Stomach (tissue), 9 donors: ENCODE measurements around the gene ARL13B. TPM values are rescaled to one million over a fixed set of nuclear protein-coding genes. Genes with fewer than 3 reads are reported as not detected.

Source experiments
- DNase-seq, 2 donors: peaks; one replicate each; pipeline versions ENCODE4 v3.0.0 to v3.0.0-alpha.2; 2013 to 2019
- H3K27ac ChIP-seq, 5 donors: fragments of 200-600 bp in 4 of 5; sonication (generic) in 4 of 5; one replicate each; pipeline ENCODE4 v1.5.1; 2013 to 2019; ENCODE audit warnings: mild to moderate bottlenecking in 1 of 5, moderate library complexity in 1 of 5
- H3K27me3 ChIP-seq, 3 donors: fragments of 200-600 bp; sonication (generic); one replicate each; pipeline ENCODE4 v1.5.1; 2017 to 2019; ENCODE audit warnings: mixed run types in 1 of 3
- H3K36me3 ChIP-seq, 4 donors: fragments of 200-600 bp; sonication (generic); 1 replicate in 3 of 4; 2 replicates in 1 of 4; pipeline ENCODE4 v1.5.1; 2016 to 2019
- H3K4me1 ChIP-seq, 4 donors: fragments of 200-600 bp; sonication (generic); one replicate each; pipeline ENCODE4 v1.5.1; 2016 to 2019
- H3K4me3 ChIP-seq, 4 donors: fragments of 200-600 bp; sonication (generic) in 3 of 4; one replicate each; pipeline ENCODE4 v1.5.1; 2016 to 2019; ENCODE audit warnings: mild to moderate bottlenecking in 1 of 4
- H3K9me3 ChIP-seq, 4 donors: fragments of 200-600 bp; sonication (generic); one replicate each; pipeline ENCODE4 v1.5.1; 2016 to 2019
- CTCF ChIP-seq, 7 experiments: fragments of 450-650 bp in 4 of 7; fragments of 200-600 bp in 3 of 7; sonication (generic) in 3 of 7; IDR thresholded peaks; one replicate each; pipeline ENCODE4 v1.5.1; 2016 to 2019; ENCODE audit warnings: antibody characterized with exemption in 7 of 7, control low read depth in 2 of 7, mild to moderate bottlenecking in 1 of 7
- EP300 ChIP-seq: sonication (generic); formaldehyde crosslinking; IDR thresholded peaks from one replicate; pipeline ENCODE4 v1.6.1; 2017; ENCODE audit warnings: antibody characterized with exemption
- POLR2A ChIP-seq, 4 donors: fragments of 450-650 bp; IDR thresholded peaks; one replicate each; pipeline ENCODE4 v1.6.1; 2016; ENCODE audit warnings: antibody characterized with exemption in 4 of 4, control low read depth in 2 of 4, mild to moderate bottlenecking in 1 of 4, moderate library complexity in 1 of 4
- POLR2AphosphoS5 ChIP-seq, 3 donors: sonication (generic); formaldehyde crosslinking; IDR thresholded peaks; one replicate each; pipeline ENCODE4 v1.6.1; 2016; ENCODE audit warnings: antibody characterized with exemption in 3 of 3
- WGBS, 5 donors: extraction: QIAGEN DNeasy Blood & Tissue Kit in 3 of 5; methylation state at CpG; one replicate each; pipeline versions ENCODE4 v1.1.5 to v1.1.7; 2013 to 2018; 5-methylcytosine and 5-hydroxymethylcytosine counted together
- intact Hi-C: fragments of 100-400 bp; cut with DNase I; formaldehyde crosslinking; loops from one replicate; pipeline ENCODE4 v1.15.1; 2023; ENCODE audit warnings: low total_unique reads
- polyA plus RNA-seq, 3 donors: library from polyadenylated mRNA; stranded (reverse); fragments of 200-250 nt; gene quantifications; one replicate each; pipeline ENCODE4 v1.2.3, GENCODE V29; 2013
- total RNA-seq, 5 donors: library from RNA; depleted of rRNA; stranded (reverse); fragments of >200 nt; gene quantifications; one replicate each; pipeline versions ENCODE4 v1.1.0 to v1.2.3, GENCODE V29; 2014 to 2016
- donor health status: healthy with polysubstance abuse.
- donor health status: Bipolar disorder and iron deficiency.
- donor health status: healthy.

ARL13B gene
- total and polyA plus RNA-seq, 8 donors: 0.45 to 23.2 (median 4.1) TPM

- TF ChIP-seq CTCF (IDR thresholded peaks at IDR 0.05): no peak
- intact Hi-C loops: no loop called here
- no peak for DNase-seq
- 83 to 92% (median 88%) methylated on average over 1 of the region's 1 CpG for WGBS, 5 donors
- H3K9me3 ChIP-seq: no peaks in the 10 kb centered on the region
- peaks cover 21 to 80% (median 75%) of the 10 kb centered on the region in 4 donors for H3K36me3 ChIP-seq
- H3K4me3 ChIP-seq: no peak overlapping the region
- no peaks in the 10 kb centered on the region for H3K4me1 ChIP-seq
- H3K27ac ChIP-seq: no peak overlapping the region
- H3K27me3 ChIP-seq: no peaks in the 10 kb centered on the region
Measured at GRCh38 chr3:94093151-94093550, 113.2 kb downstream of the ARL13B start.

DNA sequence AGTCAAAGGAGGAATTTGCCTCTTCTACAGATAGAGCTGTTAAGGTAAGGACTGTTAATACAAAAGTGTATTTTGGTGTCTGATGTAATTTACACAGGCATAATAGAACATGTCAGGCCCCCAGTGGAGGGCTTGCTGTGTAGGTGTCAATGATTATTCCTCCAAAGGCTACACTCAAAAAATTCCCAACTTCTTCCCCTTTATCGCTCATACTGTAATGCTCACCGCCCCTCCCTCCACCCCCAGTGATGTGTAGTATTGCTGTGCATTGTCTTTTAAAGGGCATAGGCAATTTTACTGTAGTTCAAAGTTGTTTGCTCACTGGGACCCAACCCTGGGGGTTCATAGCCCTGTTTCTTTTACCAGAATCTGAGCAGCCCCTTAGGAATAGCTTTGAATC, 115.2 kb downstream of the ARL13B start:
- Histone ChIP-seq H3K4me3 (no peak overlapping the region), H3K4me1 (no peaks in the 10 kb centered on the region), H3K27ac (no peak overlapping the region), H3K36me3 (peaks cover 20 to 87% (median 85%) of the 10 kb centered on the region in 4 donors), H3K9me3 (no peaks in the 10 kb centered on the region), H3K27me3 (no peaks in the 10 kb centered on the region)
- no peak for DNase-seq
- 96 to 100% (median 97%) methylated on average over 2 of the region's 2 CpGs for WGBS, 5 donors
- TF ChIP-seq EP300 (no peak), POLR2AphosphoS5 (IDR thresholded peaks at IDR 0.05) (no peak), POLR2A (IDR thresholded peaks at IDR 0.05) (no peak), CTCF (IDR thresholded peaks at IDR 0.05) (no peak)
- intact Hi-C loops: no loop called here

- no peak overlapping the region for H3K4me3 ChIP-seq
- 67 to 86% (median 82%) methylated on average over 3 of the region's 3 CpGs for WGBS, 5 donors
- peaks cover 20 to 84% (median 78%) of the 10 kb centered on the region in 4 donors for H3K36me3 ChIP-seq
Measured at GRCh38 chr3:94098452-94098851, 118.5 kb downstream of the ARL13B start.

DNA sequence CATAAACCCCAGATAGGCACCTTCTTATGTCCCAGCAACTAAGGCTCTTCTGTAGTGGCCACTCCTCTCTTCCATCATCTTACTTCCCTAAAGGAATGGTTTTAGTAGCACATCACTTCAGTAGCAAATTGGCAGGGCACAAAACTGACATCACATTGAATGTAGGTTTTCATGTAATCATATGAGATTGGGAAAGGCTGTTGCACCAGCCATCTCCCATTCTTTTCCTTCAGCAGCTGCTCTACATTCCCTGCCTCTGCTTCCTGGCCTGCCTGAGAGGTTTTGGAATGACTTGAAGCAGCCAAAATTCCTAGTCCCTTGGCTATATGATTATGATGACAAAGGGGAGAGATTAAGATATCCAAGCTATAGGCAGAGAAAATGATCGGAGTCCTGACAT, 119.4 kb downstream of the ARL13B start:
- H3K27me3 ChIP-seq: no peaks in the 10 kb centered on the region
- no peak overlapping the region for H3K27ac ChIP-seq
- 75 to 92% (median 90%) methylated on average over 1 of the region's 1 CpG for WGBS, 5 donors
- H3K9me3 ChIP-seq: no peaks in the 10 kb centered on the region
- H3K4me1 ChIP-seq: no peaks in the 10 kb centered on the region
- peaks cover 20 to 86% (median 83%) of the 10 kb centered on the region in 4 donors for H3K36me3 ChIP-seq
- no peak for DNase-seq
- no peak for TF ChIP-seq EP300
- TF ChIP-seq POLR2AphosphoS5 (IDR thresholded peaks at IDR 0.05): no peak
- no peak for TF ChIP-seq POLR2A (IDR thresholded peaks at IDR 0.05)
- TF ChIP-seq CTCF (IDR thresholded peaks at IDR 0.05): no peak
- intact Hi-C loops: no loop called here
- no peak overlapping the region for H3K4me3 ChIP-seq

More at GRCh38 chr3:94098452-94098851, 118.5 kb downstream of the ARL13B start:
- H3K4me1 ChIP-seq: no peaks in the 10 kb centered on the region
- TF ChIP-seq EP300: no peak
- TF ChIP-seq POLR2A (IDR thresholded peaks at IDR 0.05): no peak
- no peak for TF ChIP-seq POLR2AphosphoS5 (IDR thresholded peaks at IDR 0.05)
- TF ChIP-seq CTCF (IDR thresholded peaks at IDR 0.05): no peak
- no peak overlapping the region for H3K27ac ChIP-seq
- intact Hi-C loops: no loop called here
- DNase-seq: no peak
- H3K27me3 ChIP-seq: no peaks in the 10 kb centered on the region
- no peaks in the 10 kb centered on the region for H3K9me3 ChIP-seq
